Epithelial cell of proximal tubule (primary cell): Measurements from ENCODE around the gene RIPK3. TPM values are rescaled to one million over a fixed set of nuclear protein-coding genes. Genes with fewer than 3 reads are reported as not detected.

Experiments used
- DNase-seq: peaks from one replicate; pipeline ENCODE4 v3.0.0-alpha.2; 2011; ENCODE audit warnings: low read depth
- H3K4me3 ChIP-seq: 2 replicates; pipeline ENCODE4 v1.5.1; 2011; ENCODE audit warnings: low read depth, mild to moderate bottlenecking, low read length
- total RNA-seq: library from RNA; depleted of rRNA; stranded (reverse); fragments of >200 nt; gene quantifications from 2 replicates; pipeline ENCODE4 v1.2.3, GENCODE V29; 2015
- TF ChIP-seq, protein P1 (sequence below): conservative IDR thresholded peaks from 2 replicates; pipeline ENCODE4 v1.5.1; 2012; ENCODE audit warnings: low read depth, mild to moderate bottlenecking, low read length

RIPK3 gene
- total RNA-seq, 1 donor from 2014 or later: 7.6 TPM

- peak overlapping the region; percentile 76 for H3K4me3 ChIP-seq
- TF ChIP-seq, protein P1, sequence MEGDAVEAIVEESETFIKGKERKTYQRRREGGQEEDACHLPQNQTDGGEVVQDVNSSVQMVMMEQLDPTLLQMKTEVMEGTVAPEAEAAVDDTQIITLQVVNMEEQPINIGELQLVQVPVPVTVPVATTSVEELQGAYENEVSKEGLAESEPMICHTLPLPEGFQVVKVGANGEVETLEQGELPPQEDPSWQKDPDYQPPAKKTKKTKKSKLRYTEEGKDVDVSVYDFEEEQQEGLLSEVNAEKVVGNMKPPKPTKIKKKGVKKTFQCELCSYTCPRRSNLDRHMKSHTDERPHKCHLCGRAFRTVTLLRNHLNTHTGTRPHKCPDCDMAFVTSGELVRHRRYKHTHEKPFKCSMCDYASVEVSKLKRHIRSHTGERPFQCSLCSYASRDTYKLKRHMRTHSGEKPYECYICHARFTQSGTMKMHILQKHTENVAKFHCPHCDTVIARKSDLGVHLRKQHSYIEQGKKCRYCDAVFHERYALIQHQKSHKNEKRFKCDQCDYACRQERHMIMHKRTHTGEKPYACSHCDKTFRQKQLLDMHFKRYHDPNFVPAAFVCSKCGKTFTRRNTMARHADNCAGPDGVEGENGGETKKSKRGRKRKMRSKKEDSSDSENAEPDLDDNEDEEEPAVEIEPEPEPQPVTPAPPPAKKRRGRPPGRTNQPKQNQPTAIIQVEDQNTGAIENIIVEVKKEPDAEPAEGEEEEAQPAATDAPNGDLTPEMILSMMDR: no peak
- DNase-seq: no peak
These were observed 28.9 kb upstream of the RIPK3 start for GRCh38 chr14:24368562-24369252.

DNA sequence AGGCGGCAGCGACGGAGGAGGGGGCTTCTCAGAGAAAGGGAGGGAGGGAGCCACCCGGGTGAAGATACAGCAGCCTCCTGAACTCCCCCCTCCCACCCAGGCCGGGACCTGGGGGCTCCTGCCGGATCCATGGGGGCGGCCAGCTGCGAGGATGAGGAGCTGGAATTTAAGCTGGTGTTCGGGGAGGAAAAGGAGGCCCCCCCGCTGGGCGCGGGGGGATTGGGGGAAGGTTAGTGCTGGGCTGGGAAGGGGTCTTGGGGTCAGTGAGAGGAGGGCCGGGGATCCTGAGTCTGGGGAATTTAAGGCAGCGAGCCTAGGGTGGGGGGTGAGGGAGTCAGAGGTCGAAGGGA lies 28.4 kb upstream of the RIPK3 start:
- H3K4me3 ChIP-seq: peak overlapping the region; percentile 76

GRCh38 chr14:24367514-24368211 lies 27.9 kb upstream of the RIPK3 start, which contains the start of gene NFATC4:
TSS of gene NFATC4 (plus strand) at chr14:24368184. CDS start at chr14:24368341, 157 bp downstream.
- TF ChIP-seq, protein P1: no peak
- no peak for DNase-seq

More for the DNA sequence above, 28.4 kb upstream of the RIPK3 start:
- TF ChIP-seq, protein P1: no peak
- DNase-seq: no peak

DNA sequence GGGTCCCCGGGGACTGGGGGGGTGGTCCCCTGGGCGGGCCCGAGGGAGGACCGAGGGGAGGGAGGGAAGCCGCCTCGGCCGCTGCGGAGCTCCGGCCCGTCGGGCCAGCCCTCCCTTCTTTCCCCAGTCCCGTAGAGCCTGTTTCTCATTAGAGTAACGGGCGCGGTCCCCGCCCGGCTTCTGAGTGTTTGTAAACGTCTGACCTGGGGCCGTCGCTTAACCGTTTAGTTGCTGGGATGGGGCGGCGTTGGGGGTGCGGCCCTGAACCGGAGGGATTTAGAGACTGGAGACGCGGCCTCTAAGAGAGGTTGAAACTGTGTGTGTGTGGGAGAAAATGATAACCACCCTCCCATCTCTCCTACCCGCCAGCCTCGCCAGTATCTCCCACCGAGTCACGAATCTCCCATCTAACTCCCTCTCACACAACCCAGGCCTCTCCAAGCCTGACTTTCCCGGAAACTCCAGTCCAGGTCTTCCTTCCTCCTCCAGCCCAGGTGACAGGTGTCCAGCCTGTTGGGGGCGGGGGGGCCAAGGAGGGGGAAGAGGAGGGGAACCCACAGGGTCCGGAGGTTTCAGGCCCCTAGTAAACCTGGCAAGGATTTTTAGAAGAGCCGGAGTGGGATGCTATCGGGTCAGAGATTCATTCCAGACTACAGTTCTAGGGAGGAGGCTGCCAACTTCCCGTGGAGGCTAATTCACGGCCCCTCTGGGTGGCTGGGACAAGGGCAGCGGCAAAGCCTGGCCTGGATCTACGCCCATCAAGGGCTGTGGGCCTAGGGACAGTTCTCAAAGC lies 27.1 kb upstream of the RIPK3 start:
- no peak for DNase-seq
- TF ChIP-seq, protein P1: no peak
- H3K4me3 ChIP-seq: peak overlapping the region; percentile 76

More at GRCh38 chr14:24367514-24368211, 27.9 kb upstream of the RIPK3 start, which contains the start of gene NFATC4:
- peak within 1 kb of the TSS; percentile 76 for H3K4me3 ChIP-seq

DNA sequence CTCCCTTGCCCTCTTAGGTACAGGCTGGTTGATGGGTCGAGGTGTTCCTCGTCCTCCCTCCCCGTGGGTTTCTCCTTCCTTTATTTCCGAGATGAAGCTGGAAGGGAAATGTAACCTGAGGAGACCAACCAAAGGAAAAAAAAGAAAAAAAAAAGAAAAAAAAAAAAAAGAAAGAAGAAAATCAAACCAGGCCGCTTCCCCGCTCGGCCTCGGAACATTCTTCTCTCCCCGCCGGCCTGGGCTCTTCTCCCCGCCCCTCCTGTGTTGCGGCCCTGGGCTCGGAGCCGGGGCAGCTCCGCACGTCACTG lies 26.6 kb upstream of the RIPK3 start:
- DNase-seq: no peak
- TF ChIP-seq, protein P1: no peak
- H3K4me3 ChIP-seq: peak overlapping the region; percentile 76

GRCh38 chr14:24365600-24366412 lies 26.0 kb upstream of the RIPK3 start:
- TF ChIP-seq, protein P1: peak; percentile 93
- peak overlapping the region; percentile 76 for H3K4me3 ChIP-seq
- DNase-seq: no peak
